A673 (cell line): Measurements from ENCODE around the gene TSC2. TPM values are rescaled to one million over a fixed set of nuclear protein-coding genes. Genes with fewer than 3 reads are reported as not detected.
A peak's percentile ranks its signal among the peaks of the same experiment; 100 is the strongest.
"Not testable (repeated sequence)": the region's sequence is repeated elsewhere in the genome, so short reads cannot be mapped to it uniquely, and the experiment has no call there.

Source experiments
- BruUV-seq: library from RNA; stranded (reverse); fragments of 400-500 nt; replicated peaks from 2 replicates; lab custom pipeline; 2021; lab: Mats Ljungman, UMichigan
- CTCF ChIA-PET: fragments of 300-600 bp; sonication (Branson Sonifier 250); formaldehyde crosslinking; loops from one replicate; lab custom pipeline; 2022; ENCODE audit warnings: antibody characterized with exemption; lab: Charles Lee
- POLR2A ChIA-PET: fragments of 300-600 bp; sonication (Branson Sonifier 250); formaldehyde crosslinking; loops from one replicate; lab custom pipeline; 2022; ENCODE audit warnings: antibody characterized with exemption; ENCODE audit not compliant: low non-redundant PET; lab: Charles Lee
- DNase-seq: peaks from one replicate; pipeline ENCODE4 v3.0.0-alpha.2; 2015; ENCODE audit warnings: low spot score
- H3K27ac ChIP-seq: fragments of 200-600 bp; sonication (generic); 2 replicates; pipeline ENCODE4 v1.5.1; 2016; ENCODE audit warnings: mixed run types, low read depth, mild to moderate bottlenecking, mixed read lengths, antibody characterized with exemption, low read length; ENCODE audit not compliant: poor library complexity, severe bottlenecking
- H3K27me3 ChIP-seq: fragments of 200-600 bp; sonication (generic); replicated peaks from 2 replicates; pipeline ENCODE4 v1.6.1; 2017; ENCODE audit warnings: mixed run types, low read depth, mild to moderate bottlenecking, mixed read lengths, antibody characterized with exemption, low read length; ENCODE audit not compliant: insufficient read depth, poor library complexity
- H3K36me3 ChIP-seq: fragments of 200-600 bp; sonication (generic); 2 replicates; pipeline ENCODE4 v1.6.1; 2016; ENCODE audit warnings: mixed run types, mild to moderate bottlenecking, mixed read lengths, antibody characterized with exemption, low read length; ENCODE audit not compliant: insufficient read depth, poor library complexity, severe bottlenecking
- H3K4me1 ChIP-seq: fragments of 200-600 bp; sonication (generic); 2 replicates; pipeline ENCODE4 v1.6.1; 2017; ENCODE audit warnings: mixed run types, mild to moderate bottlenecking, mixed read lengths, antibody characterized with exemption, low read length; ENCODE audit not compliant: insufficient read depth, poor library complexity, severe bottlenecking
- H3K4me3 ChIP-seq: fragments of 200-600 bp; sonication (generic); 2 replicates; pipeline ENCODE4 v1.5.1; 2016; ENCODE audit warnings: low read depth, mixed run types, mild to moderate bottlenecking, mixed read lengths, low read length; ENCODE audit not compliant: poor library complexity, severe bottlenecking
- H3K9me3 ChIP-seq: fragments of 200-600 bp; sonication (generic); 2 replicates; pipeline ENCODE4 v1.6.1; 2016; ENCODE audit warnings: mixed run types, low read depth, mild to moderate bottlenecking, mixed read lengths, antibody characterized with exemption, low read length; ENCODE audit not compliant: poor library complexity, severe bottlenecking
- CTCF ChIP-seq: fragments of 300-800, 200-600 bp; sonication (generic); conservative IDR thresholded peaks from 2 replicates; pipeline ENCODE4 v1.5.1; 2017; ENCODE audit warnings: low read depth, mild to moderate bottlenecking, antibody characterized with exemption, low read length, moderate library complexity, mixed read lengths
- EZH2 ChIP-seq: fragments of 200-600 bp; sonication (generic); IDR thresholded peaks from 2 replicates; pipeline ENCODE4 v1.6.1; 2017; ENCODE audit warnings: borderline replicate concordance, low read depth, mild to moderate bottlenecking, mixed read lengths, antibody characterized with exemption, low read length; ENCODE audit not compliant: poor library complexity, severe bottlenecking
- intact Hi-C: fragments of 100-400 bp; cut with micrococcal nuclease; formaldehyde crosslinking; loops from one replicate; pipeline ENCODE4 v1.10.0; 2022; ENCODE audit not compliant: unreplicated experiment
- total RNA-seq: library from RNA; stranded (reverse); gene quantifications from 2 replicates; pipeline ENCODE4 v1.2.3, GENCODE V29; 2021

The TSC2 gene
- total RNA-seq, 1 experiment from 2014 or later: 125 TPM

DNA sequence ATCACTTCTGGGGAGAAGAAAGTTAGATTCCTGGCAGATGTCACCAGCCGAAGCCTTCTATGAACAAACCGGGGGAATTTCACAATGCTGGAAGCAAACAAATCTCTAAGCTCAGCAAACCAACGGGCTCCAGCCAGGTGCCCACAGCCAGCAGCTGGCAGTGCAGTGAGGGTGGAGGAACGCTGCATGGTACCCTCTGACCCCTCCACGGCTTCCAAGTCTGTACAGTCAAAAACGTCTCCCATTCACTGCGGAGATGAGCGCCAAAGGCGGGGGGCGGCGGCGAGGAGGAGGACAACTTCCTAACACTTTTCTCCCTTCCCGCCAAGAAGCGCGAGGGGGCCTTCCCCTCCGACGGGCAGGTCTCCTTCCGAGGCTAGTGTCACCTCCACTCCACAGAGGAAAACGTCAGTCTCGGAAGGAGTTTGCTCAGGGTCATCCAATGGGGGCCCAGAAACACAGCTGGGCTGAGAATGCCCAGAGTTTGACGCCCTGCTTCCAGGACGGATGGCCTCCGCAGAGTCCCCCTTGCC is 39.1 kb upstream of the TSC2 start:
- Histone ChIP-seq H3K27ac (peak overlapping the region; percentile 93), H3K4me1 (peaks cover 46% of the 10 kb centered on the region), H3K27me3 (no peaks in the 10 kb centered on the region), H3K4me3 (peak overlapping the region; percentile 99), H3K36me3 (peaks cover 3% of the 10 kb centered on the region), H3K9me3 (no peaks in the 10 kb centered on the region)
- no TSS peak for BruUV-seq
- TF ChIP-seq EZH2: no peak
- ChIA-PET CTCF (interaction anchor here (1.0 kb wide), 1 partner anchor 132 kb away, joined by 4 read pairs; no protein-coding TSS in a partner anchor), POLR2A (interaction anchor here (0.5 to 0.6 kb wide), 3 partner anchors 21 to 460 kb away, joined by 4 to 5 read pairs (median 4); partner anchors contain the start of gene TRAF7)
- intact Hi-C loops: loop anchor here (10.0 kb wide), 1 partner anchor 206 kb away; the partner anchor contains the start of genes BRICD5 and PGP
- peak; percentile 58 for DNase-seq

DNA sequence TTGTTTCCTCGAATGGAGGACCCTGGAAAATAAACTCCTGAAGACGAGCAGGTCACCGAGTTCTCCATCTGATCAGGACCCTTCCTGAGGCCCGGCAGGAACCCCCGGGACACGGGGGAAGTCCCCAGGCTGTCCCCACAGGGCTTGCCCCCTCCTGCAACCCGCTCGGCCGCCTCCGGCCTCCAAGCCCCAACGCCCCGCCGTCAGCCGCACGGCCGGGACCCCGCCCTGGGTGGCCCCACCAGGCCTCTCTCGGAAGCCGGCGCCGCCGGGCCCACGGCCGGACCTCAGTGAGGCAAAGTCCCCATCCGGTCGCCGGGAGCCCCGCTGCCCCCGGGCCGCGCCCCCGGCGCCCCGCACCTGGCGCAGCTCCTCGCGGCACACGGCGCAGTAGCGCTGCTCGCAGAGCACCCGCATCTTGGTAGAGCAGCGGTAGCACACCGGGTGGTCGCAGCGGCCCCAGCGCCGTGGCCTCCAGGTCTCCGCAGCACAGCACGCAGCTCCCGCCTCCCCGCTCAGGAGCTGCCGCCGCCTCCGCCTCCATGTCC is 38.5 kb upstream of the TSC2 start:
- Histone ChIP-seq H3K36me3 (peaks cover 3% of the 10 kb centered on the region), H3K9me3 (no peaks in the 10 kb centered on the region), H3K27ac (peak overlapping the region; percentile 93), H3K4me1 (peaks cover 42% of the 10 kb centered on the region), H3K27me3 (no peaks in the 10 kb centered on the region), H3K4me3 (peak overlapping the region; percentile 99)
- intact Hi-C loops: loop anchor here (10.0 kb wide), 1 partner anchor 206 kb away; the partner anchor contains the start of genes BRICD5 and PGP
- POLR2A ChIA-PET: interaction anchor here (0.5 to 0.6 kb wide), 3 partner anchors 22 to 459 kb away, joined by 4 to 5 read pairs (median 4); partner anchors contain the start of gene TRAF7
- TF ChIP-seq EZH2 (no peak), CTCF (no peak)
- no TSS peak for BruUV-seq
- DNase-seq: no peak
- CTCF ChIA-PET: interaction anchor here (1.0 kb wide), 1 partner anchor 131 kb away, joined by 4 read pairs; no protein-coding TSS in a partner anchor

DNA sequence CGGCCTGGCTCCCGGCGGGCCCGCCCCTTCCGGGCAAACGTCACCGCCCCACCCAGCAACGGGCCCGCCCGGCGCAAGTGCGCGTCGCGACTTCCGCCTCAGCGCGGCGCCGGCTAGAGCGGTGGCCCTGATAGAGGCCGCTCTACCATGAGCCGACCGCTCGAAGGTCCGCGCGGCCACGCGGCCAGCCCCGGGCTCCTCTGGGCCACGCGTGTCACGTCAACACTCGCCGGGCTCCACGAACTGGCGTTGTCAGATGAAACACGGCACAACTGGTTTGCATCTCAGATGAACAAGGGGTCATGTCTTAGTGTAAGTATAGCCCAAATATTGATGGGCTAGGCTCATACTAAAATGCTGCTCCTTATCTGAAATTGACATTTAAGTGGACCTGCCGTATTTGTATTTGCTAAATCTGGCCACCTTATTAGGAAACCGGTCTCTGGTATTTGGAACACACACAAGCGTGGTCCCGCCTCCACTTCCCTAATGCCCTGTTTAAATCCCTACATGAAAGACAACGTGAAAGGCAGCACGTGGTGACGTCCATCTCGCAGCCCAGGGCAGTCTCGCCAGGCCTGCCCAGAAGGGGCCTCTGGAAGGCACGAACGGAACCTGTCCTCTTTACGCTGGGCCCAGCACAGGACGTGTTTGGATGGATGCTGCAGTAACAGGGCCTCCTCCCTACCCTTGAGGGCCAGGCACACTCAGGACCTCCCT is 37.8 kb upstream of the TSC2 start, which contains the start of gene ZNF598:
Gene ZNF598, minus strand, starts transcription at position 31 of the 720 bp plus-strand sequence.
- TF ChIP-seq EZH2 (no peak), CTCF (no peak)
- Histone ChIP-seq H3K9me3 (no peaks in the 10 kb centered on the region), H3K4me1 (peaks cover 38% of the 10 kb centered on the region), H3K27me3 (no peaks in the 10 kb centered on the region), H3K27ac (peak within 1 kb of the TSS; percentile 93), H3K36me3 (peaks cover 3% of the 10 kb centered on the region), H3K4me3 (peak within 1 kb of the TSS; percentile 99)
- TSS peak; percentile 98 for BruUV-seq
- intact Hi-C loops: loop anchor here (10.0 kb wide), 1 partner anchor 205 kb away; the partner anchor contains the start of genes BRICD5 and PGP
- ChIA-PET POLR2A (no interaction called here), CTCF (no interaction called here)
- DNase-seq: peak; percentile 93

DNA sequence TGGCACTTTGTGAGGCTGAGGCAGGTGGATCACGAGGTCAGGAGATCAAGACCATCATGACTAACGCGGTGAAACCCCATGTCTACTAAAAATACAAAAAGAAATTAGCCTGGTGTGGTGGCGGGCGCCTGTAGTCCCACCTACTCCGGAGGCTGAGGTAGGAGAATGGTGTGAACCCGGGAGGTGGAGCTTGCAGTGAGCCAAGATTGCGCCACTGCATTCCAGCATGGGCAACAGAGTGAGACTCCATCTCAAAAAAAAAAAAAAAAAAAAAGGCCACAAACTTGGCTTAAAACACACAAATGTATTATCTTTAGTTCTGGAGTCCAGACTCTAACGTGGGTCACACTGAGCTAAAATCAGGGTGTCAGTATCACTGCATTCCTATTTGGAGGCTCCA is 36.1 kb upstream of the TSC2 start:
- intact Hi-C loops: not testable (repeated sequence)
- POLR2A ChIA-PET: interaction anchor here (0.7 kb wide), 1 partner anchor 144 kb away, joined by 18 read pairs; the partner anchor contains the start of gene TRAF7

More for the DNA sequence above, 36.1 kb upstream of the TSC2 start:
- not testable (repeated sequence) for H3K9me3 ChIP-seq, BruUV-seq, H3K36me3 ChIP-seq, H3K4me3 ChIP-seq, H3K27me3 ChIP-seq, H3K27ac ChIP-seq, DNase-seq
- CTCF ChIA-PET: interaction anchor here (0.5 to 1.1 kb wide), 4 partner anchors 8 to 47 kb away, joined by 3 to 7 read pairs (median 6); partner anchors contain the start of gene RPS2
- peaks cover 22% of the 10 kb centered on the region for H3K4me1 ChIP-seq
